Glomerular visceral epithelial cell (primary cell): ENCODE data around the gene ARAP2.

ENCODE experiments used
- DNase-seq: peaks from one replicate; pipeline ENCODE4 v3.0.0-alpha.2; 2016; ENCODE audit errors: extremely low spot score

Gene ARAP2

DNA sequence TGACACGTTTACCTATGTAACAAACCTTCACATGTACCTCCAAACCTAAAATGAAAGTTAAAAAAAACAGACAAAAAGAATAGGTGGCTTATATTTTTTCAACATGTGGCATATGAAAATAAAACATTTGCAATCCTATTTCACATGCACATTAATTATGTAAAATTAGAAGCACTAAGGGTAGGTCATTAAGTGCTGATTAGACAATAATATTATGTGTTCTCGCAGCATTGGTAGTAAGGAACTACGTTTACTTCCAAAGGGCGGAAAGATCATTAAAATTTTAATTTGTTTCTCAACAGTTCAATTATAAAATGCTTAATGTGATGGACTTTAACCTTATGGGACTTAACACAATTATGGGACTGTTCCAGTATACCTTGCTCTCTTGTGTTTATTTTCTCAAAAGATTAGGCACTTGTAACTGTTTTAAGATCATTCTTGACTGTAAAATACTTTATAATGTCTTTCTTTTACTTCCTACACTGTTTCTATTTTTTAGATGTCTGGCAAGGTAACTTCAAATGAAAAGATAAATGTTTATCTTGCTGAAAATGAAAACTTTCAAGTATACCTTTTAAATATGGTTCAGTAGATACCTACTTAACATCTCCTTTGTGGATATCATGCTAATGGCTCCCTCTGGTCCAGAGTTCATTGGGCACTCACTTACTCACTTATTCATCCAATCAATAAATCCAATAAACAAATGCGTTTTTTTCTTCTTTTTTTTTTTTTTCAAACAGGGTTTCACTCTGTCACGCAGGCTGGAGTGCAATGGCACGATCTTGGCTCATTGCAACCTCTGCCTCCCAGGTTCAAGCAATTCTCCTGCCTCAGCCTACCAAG lies 202.0 kb downstream of the ARAP2 start:
- DNase-seq, result no peak

DNA sequence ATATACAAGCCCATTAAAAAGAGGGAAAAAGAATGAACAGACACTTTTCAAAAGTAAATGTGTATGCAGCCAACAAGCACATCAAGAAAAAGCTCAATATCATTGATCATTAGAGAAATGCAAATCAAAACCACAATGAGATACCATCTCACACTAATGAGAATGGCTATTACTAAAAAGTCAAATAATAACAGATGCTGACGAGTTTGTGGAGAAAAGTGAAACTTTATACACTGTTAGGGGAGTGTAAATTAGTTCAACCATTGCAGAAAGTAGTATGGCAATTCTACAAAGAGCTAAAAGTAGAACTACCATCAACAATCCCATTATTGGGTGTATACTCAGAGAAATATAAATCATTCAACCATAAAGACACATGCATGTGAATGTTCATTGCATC lies 203.0 kb downstream of the ARAP2 start:
- no peak for DNase-seq

GRCh38 chr4:36039026-36039425 lies 205.3 kb downstream of the ARAP2 start:
- no peak for DNase-seq

GRCh38 chr4:36038491-36038890 lies 205.8 kb downstream of the ARAP2 start:
- DNase-seq, result no peak

- no peak for DNase-seq
Observed at GRCh38 chr4:36037127-36037526, 207.2 kb downstream of the ARAP2 start.

DNA sequence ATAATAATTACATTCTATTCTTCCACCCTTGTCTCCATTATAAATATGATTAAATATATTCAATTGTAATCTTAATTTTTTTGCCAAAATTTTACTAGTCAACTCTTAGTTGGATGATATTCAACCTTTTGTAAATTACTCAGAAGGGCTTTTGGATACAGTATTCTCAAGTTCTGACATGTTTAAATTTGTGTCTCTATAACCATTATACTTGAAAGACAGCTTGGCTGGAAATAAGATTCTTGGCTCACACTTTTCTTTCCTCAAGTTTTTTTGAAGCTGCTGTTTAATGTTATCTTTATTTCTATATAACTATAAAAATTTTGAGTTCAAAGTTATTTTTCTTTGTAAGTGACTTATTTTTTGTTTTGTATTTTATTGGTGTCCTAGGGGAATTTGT lies 214.4 kb downstream of the ARAP2 start:
- DNase-seq, result no peak

- no peak for DNase-seq
Observed at GRCh38 chr4:36027203-36027602, 217.1 kb downstream of the ARAP2 start.

- no peak for DNase-seq
Observed at GRCh38 chr4:36026348-36026880, 217.9 kb downstream of the ARAP2 start.

DNA sequence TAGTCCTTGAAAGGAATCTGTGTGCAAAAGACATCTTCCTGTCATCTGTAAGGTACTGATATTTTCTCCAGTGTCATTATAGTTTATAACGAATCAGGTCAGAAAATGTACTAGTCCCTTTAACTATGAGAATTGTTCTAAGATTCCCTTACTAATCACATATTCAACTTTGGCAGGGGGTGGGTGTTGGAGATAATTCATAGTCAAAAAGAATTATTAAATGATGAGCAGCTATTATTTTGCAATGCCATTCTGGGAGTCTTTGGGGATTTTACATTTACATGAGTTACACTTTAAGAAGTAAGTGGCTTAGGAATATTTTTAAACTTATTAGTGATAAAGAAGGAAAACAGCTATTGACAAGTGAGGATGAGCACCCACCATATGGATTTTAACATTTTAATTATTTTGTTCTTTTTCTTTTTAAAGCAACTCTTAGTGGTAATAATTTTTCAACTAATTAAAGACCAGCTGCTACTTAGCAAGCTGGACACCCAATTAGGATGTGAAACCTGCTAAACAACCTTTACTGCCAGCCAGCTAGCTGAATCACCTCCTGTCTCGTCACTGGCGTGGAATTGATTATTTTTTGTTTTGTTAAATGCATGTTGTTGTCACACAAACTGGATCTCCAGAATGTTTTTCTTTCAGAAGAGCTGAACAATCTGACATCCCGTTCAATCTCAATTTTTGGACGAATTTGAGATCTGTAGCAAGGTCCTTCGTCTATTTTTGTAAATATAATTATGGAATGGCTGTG lies 219.2 kb downstream of the ARAP2 start:
- DNase-seq, result no peak

GRCh38 chr4:36020351-36020750 lies 224.0 kb downstream of the ARAP2 start:
- no peak for DNase-seq
